Nasal cavity respiratory epithelium epithelial cell of viscerocranial mucosa (primary cell): ENCODE data around the gene TACSTD2. TPM values are rescaled to one million over a fixed set of nuclear protein-coding genes. Genes with fewer than 3 reads are reported as not detected.

ENCODE experiments used
- total RNA-seq: library from RNA; depleted of rRNA; stranded (reverse); fragments of >200 nt; gene quantifications from 2 replicates; pipeline ENCODE4 v1.2.3, GENCODE V29; 2014

Gene TACSTD2
- total RNA-seq: 178 and 640 TPM in 2 replicates

GRCh38 chr1:58576727-58577653 is at the start of gene TACSTD2:
Gene TACSTD2, minus strand, starts transcription at chr1:58577252. Its CDS starts 96 bp downstream, at chr1:58577156.

GRCh38 chr1:58546520-58547308 is 30.3 kb downstream of the TACSTD2 start, which contains the start of gene OMA1:
Gene OMA1, minus strand, starts transcription at chr1:58546726. Its CDS starts 7,432 bp downstream, at chr1:58539294.

Other genes with a start within 250 kb of the TACSTD2 start
- 40.2 and 48.9 TPM in 2 replicates for gene OMA1, start 30.5 kb downstream of the TACSTD2 start, total RNA-seq
- gene MYSM1, start 122.8 kb upstream of the TACSTD2 start, total RNA-seq: 7.2 and 26.7 TPM in 2 replicates
- gene JUN, start 206.8 kb upstream of the TACSTD2 start, total RNA-seq: 127 and 207 TPM in 2 replicates